Thyroid gland (tissue), 4 donors: Measurements from ENCODE around the gene OSTF1. TPM values are rescaled to one million over a fixed set of nuclear protein-coding genes. Genes with fewer than 3 reads are reported as not detected.

Experiments used
- DNase-seq, 2 donors: peaks; one replicate each; pipeline ENCODE4 v3.0.0-alpha.2; 2019
- H3K27ac ChIP-seq, 3 donors: fragments of 200-600 bp; sonication (generic); 1 replicate in 2 of 3; 2 replicates in 1 of 3; pipeline ENCODE4 v1.5.1; 2016 to 2019; ENCODE audit warnings: mild to moderate bottlenecking in 1 of 3, moderate library complexity in 1 of 3
- H3K27me3 ChIP-seq: fragments of 200-600 bp; sonication (generic); one replicate; pipeline ENCODE4 v1.5.1; 2019
- H3K36me3 ChIP-seq, 2 donors: fragments of 200-600 bp; sonication (generic); one replicate each; pipeline ENCODE4 v1.5.1; 2016 to 2019
- H3K4me1 ChIP-seq, 2 donors: fragments of 200-600 bp; sonication (generic); one replicate each; pipeline ENCODE4 v1.5.1; 2017 to 2019
- H3K4me3 ChIP-seq, 3 donors: fragments of 200-600 bp; sonication (generic); replicated peaks in 1 of 3; 1 replicate in 2 of 3; 2 replicates in 1 of 3; pipeline ENCODE4 v1.5.1; 2016; ENCODE audit warnings: mild to moderate bottlenecking in 1 of 3
- H3K9me3 ChIP-seq: fragments of 200-600 bp; sonication (generic); one replicate; pipeline ENCODE4 v1.5.1; 2017
- CTCF ChIP-seq, 6 experiments: fragments of 200-600 bp in 3 of 6; fragments of 450-650 bp in 3 of 6; sonication (generic) in 3 of 6; IDR thresholded peaks; one replicate each; pipeline ENCODE4 v1.5.1; 2016 to 2019; ENCODE audit warnings: antibody characterized with exemption in 6 of 6, mild to moderate bottlenecking in 2 of 6, inconsistent platforms in 1 of 6, moderate library complexity in 1 of 6
- POLR2A ChIP-seq, 2 donors: fragments of 450-650 bp; IDR thresholded peaks; one replicate each; pipeline ENCODE4 v1.6.1; 2017; ENCODE audit warnings: antibody characterized with exemption in 2 of 2, mild to moderate bottlenecking in 2 of 2, moderate library complexity in 1 of 2
- WGBS, 2 donors: methylation state at CpG; one replicate each; pipeline ENCODE4 v1.1.5; 2017; 5-methylcytosine and 5-hydroxymethylcytosine counted together
- intact Hi-C: fragments of 100-400 bp; cut with DNase I; formaldehyde crosslinking; loops from one replicate; pipeline ENCODE4 v1.15.1; 2023
- total RNA-seq, 4 donors: library from RNA; depleted of rRNA; stranded (reverse); fragments of >200 nt; gene quantifications; one replicate each; pipeline ENCODE4 v1.2.3, GENCODE V29; 2016

The OSTF1 gene
- total RNA-seq, 4 donors from 2014 or later, result 34.7 to 36.6 (median 35.6) TPM

GRCh38 chr9:75105841-75106240, 17.5 kb downstream of the OSTF1 start:
- Histone ChIP-seq H3K27ac (no peak overlapping the region), H3K36me3 (no peaks in the 10 kb centered on the region), H3K9me3 (no peaks in the 10 kb centered on the region), H3K4me1 (peaks cover 4 to 12% of the 10 kb centered on the region in 2 donors), H3K27me3 (no peaks in the 10 kb centered on the region), H3K4me3 (no peak overlapping the region)
- TF ChIP-seq POLR2A (IDR thresholded peaks at IDR 0.05), result no peak
- TF ChIP-seq CTCF (IDR thresholded peaks at IDR 0.05), result no peak
- no peak for DNase-seq
- intact Hi-C loops, result no loop called here
- 61 to 64% methylated on average over 2 of the region's 2 CpGs for WGBS, 2 donors

DNA sequence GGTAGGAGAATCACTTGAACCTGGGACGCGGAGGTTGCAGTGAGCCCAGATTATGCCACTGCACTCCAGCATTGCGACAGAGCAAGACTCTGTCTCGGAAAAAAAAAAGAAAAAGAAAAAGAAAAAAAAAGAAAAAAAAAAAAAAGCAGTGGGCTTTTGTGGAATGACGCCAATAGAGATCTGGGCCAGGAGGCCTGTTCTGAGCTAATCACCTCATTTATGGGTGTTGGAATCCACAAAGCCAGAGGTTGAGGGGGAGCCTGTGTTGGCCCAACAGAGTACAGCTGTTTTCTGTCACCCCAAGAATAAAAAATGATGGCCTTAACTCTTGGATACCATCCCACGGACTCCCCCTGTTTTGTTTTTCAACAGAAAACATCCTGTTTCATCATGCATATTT, 18.5 kb downstream of the OSTF1 start:
- H3K9me3 ChIP-seq, result no peaks in the 10 kb centered on the region
- H3K4me3 ChIP-seq, result no peak overlapping the region
- TF ChIP-seq POLR2A (IDR thresholded peaks at IDR 0.05) (no peak), CTCF (IDR thresholded peaks at IDR 0.05) (no peak)
- H3K36me3 ChIP-seq, result no peaks in the 10 kb centered on the region
- intact Hi-C loops, result no loop called here
- WGBS, 2 donors, result 82 to 87% methylated on average over 6 of the region's 6 CpGs
- no peak for DNase-seq
- H3K27me3 ChIP-seq, result no peaks in the 10 kb centered on the region
- H3K4me1 ChIP-seq, result peaks cover 0 to 1% of the 10 kb centered on the region in 2 donors
- no peak overlapping the region for H3K27ac ChIP-seq

DNA sequence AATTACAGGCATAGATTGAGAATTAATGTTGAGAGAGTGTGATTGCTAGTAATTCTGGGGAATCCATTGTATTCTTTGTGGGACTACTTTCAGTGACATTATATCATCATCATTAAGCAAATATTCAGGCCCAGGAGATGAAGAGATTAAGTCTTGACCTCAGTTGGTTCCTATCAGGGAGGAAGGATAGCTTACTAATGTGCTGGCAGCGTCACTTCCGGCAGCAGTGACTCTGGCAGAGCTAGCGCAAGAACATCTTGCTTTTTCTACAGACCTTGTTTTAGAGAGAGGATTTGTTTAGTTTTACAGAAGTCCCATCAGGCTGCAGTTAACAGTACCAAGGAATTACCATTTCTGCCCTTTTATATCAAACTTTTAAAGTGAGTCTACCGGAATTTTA, 20.3 kb downstream of the OSTF1 start:
- intact Hi-C loops, result no loop called here
- Histone ChIP-seq H3K4me1 (peaks cover 0 to 4% of the 10 kb centered on the region in 2 donors), H3K9me3 (no peaks in the 10 kb centered on the region), H3K27ac (no peak overlapping the region), H3K27me3 (no peaks in the 10 kb centered on the region), H3K36me3 (no peaks in the 10 kb centered on the region), H3K4me3 (no peak overlapping the region)
- TF ChIP-seq CTCF (IDR thresholded peaks at IDR 0.05), result no peak
- 78 to 80% methylated on average over 4 of the region's 4 CpGs for WGBS, 2 donors
- no peak for DNase-seq

GRCh38 chr9:75109210-75109839, 21.0 kb downstream of the OSTF1 start:
- Histone ChIP-seq H3K4me1 (peaks cover 0 to 4% of the 10 kb centered on the region in 2 donors), H3K36me3 (no peaks in the 10 kb centered on the region), H3K4me3 (no peak overlapping the region), H3K9me3 (no peaks in the 10 kb centered on the region), H3K27ac (no peak overlapping the region), H3K27me3 (no peaks in the 10 kb centered on the region)
- DNase-seq, result no peak
- 89 to 90% methylated on average over 7 of the region's 7 CpGs for WGBS, 2 donors
- no peak for TF ChIP-seq CTCF (IDR thresholded peaks at IDR 0.05)
- TF ChIP-seq POLR2A (IDR thresholded peaks at IDR 0.05), result no peak
- intact Hi-C loops, result no loop called here

GRCh38 chr9:75111019-75111622, 22.8 kb downstream of the OSTF1 start:
- Histone ChIP-seq H3K9me3 (no peaks in the 10 kb centered on the region), H3K4me1 (peaks cover 0 to 4% of the 10 kb centered on the region in 2 donors), H3K27ac (no peak overlapping the region), H3K36me3 (no peaks in the 10 kb centered on the region), H3K4me3 (no peak overlapping the region), H3K27me3 (no peaks in the 10 kb centered on the region)
- TF ChIP-seq POLR2A (IDR thresholded peaks at IDR 0.05) (no peak), CTCF (IDR thresholded peaks at IDR 0.05) (no peak)
- intact Hi-C loops, result no loop called here
- WGBS, 2 donors, result 87 to 90% methylated on average over 5 of the region's 5 CpGs
- DNase-seq, result no peak
